ENCODE results near the gene PCBP3. TPM values are rescaled to one million over a fixed set of nuclear protein-coding genes. Genes with fewer than 3 reads are reported as not detected.

PCBP3 gene
- total and polyA plus RNA-seq, 2 of the 8 experiments (the other 6 are each of a cell fraction or from before 2014, with no cell fraction given): 3.5 to 6.3 TPM

DNA sequence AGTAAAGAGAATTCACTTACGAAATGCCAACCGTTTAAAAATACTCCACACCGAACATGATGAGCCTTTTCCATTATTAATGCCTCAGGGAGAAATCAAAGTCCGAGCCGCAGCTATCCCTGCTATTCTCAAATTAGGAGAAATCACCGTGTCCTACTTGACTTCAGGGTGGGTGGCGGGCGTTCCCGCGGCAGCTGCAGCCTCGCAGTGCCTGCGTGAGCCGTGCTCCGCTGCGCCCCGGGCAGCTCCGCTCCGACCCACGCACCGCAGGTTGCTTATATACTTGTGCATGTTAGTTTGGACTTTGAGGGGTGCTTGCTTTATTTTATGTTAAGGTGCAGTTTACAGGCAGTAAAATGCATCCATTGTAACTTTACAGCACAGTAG, 35.6 kb upstream of the PCBP3 start:
- Histone ChIP-seq H2BK15ac (ENCODE audit: low read length) (no peak overlapping the region), H3K79me1 (ENCODE audit: low read depth, low read length) (no peaks in the 10 kb centered on the region), H3K4me1 (replicated peaks in 1 of 4; ENCODE audit: control insufficient read depth in 3 of 4, insufficient read depth in 4 of 4, low read length in 3 of 4) (no peaks in the 10 kb centered on the region), H4K8ac (ENCODE audit: extremely low read depth, insufficient read depth, low read length) (no peak overlapping the region), H4K91ac (replicated peaks; ENCODE audit: insufficient read length, low read length) (no peak overlapping the region), H3K14ac (ENCODE audit: insufficient read length) (no peak overlapping the region), H3K4me2 (ENCODE audit: insufficient read depth in 1 of 2, low read depth in 2 of 2, low read length in 2 of 2) (no peak overlapping the region), H3K79me2 (ENCODE audit: control insufficient read depth in 1 of 2, insufficient read depth in 2 of 2, low read length in 2 of 2) (no peaks in the 10 kb centered on the region), H3K23me2 (ENCODE audit: low read depth, low read length) (no peaks in the 10 kb centered on the region), H3K9me3 (ENCODE audit: insufficient read depth in 2 of 2, low read depth in 1 of 2, low read length in 1 of 2) (no peaks in the 10 kb centered on the region; a peak in 1 of 4 replicates), H3K36me3 (ENCODE audit: control insufficient read depth in 2 of 4, insufficient read depth in 4 of 4, low read length in 3 of 4) (no peaks in the 10 kb centered on the region), H2BK12ac (ENCODE audit: low read depth, low read length) (no peak overlapping the region), H3K4me3 (ENCODE audit: extremely low read depth in 1 of 4, insufficient read depth in 2 of 4, low read depth in 3 of 4, low read length in 4 of 4) (no peak overlapping the region), H2BK120ac (replicated peaks; ENCODE audit: low read depth, low read length) (no peak overlapping the region), H3K27ac (ENCODE audit: low read depth, low read length) (no peak overlapping the region), H4K5ac (ENCODE audit: insufficient read length, low read depth, low read length) (no peak overlapping the region), H3K56ac (replicated peaks; ENCODE audit: insufficient read length, low read depth, low read length) (no peak overlapping the region), H2BK20ac (ENCODE audit: low read length) (no peak overlapping the region), H2AK5ac (ENCODE audit: low read depth, low read length) (no peak overlapping the region), H3K27me3 (replicated peaks in 1 of 4; ENCODE audit: control insufficient read depth in 3 of 4, extremely low read depth in 1 of 4, insufficient read depth in 3 of 4, low read length in 3 of 4) (no peaks in the 10 kb centered on the region; a peak in 1 of 7 replicates), H2BK5ac (ENCODE audit: low read depth, low read length) (no peak overlapping the region), H3K23ac (ENCODE audit: insufficient read length) (no peak overlapping the region), H4K20me1 (replicated peaks in 1 of 2; ENCODE audit: control insufficient read depth in 1 of 2, insufficient read depth in 2 of 2, low read length in 2 of 2) (peaks cover 0 to 3% of the 10 kb centered on the region in 2 experiments), H3K9ac (replicated peaks in 1 of 4; ENCODE audit: extremely low read depth in 1 of 4, low read depth in 3 of 4, low read length in 3 of 4) (no peak overlapping the region), H3K18ac (ENCODE audit: extremely low read depth, low read length) (no peak overlapping the region), H2AFZ (ENCODE audit: low read length) (no peak overlapping the region), H3K4ac (replicated peaks; ENCODE audit: insufficient read length, low read depth, low read length) (no peak overlapping the region)
- DNase-seq (ENCODE audit: low read depth in 1 of 2, low spot score in 2 of 2) (no peak), FAIRE-seq (no peak)
- ChIA-PET POLR2A (ENCODE audit: partially characterized antibody) (no interaction called here), CTCF (ENCODE audit: partially characterized antibody) (interaction anchor here (0.5 to 1.1 kb wide), 3 partner anchors 11 to 1577 kb away, joined by 3 read pairs; no protein-coding TSS in a partner anchor)
- 93% methylated on average over 20 of the region's 20 CpGs; no CpG with 5 or more reads in 1 of the 2 experiments for whole genome bisulfite sequencing, 2 experiments (ENCODE audit: extremely low coverage in 1 of 2, insufficient coverage in 1 of 2, insufficient read length in 1 of 2, insufficient replicate concordance in 2 of 2, low coverage in 1 of 2, low lambda C conversion rate in 2 of 2, missing lambda C conversion rate in 1 of 2)
- TF ChIP-seq, protein P1, sequence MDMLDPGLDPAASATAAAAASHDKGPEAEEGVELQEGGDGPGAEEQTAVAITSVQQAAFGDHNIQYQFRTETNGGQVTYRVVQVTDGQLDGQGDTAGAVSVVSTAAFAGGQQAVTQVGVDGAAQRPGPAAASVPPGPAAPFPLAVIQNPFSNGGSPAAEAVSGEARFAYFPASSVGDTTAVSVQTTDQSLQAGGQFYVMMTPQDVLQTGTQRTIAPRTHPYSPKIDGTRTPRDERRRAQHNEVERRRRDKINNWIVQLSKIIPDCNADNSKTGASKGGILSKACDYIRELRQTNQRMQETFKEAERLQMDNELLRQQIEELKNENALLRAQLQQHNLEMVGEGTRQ (IDR thresholded peaks at IDR 0.05; ENCODE audit: low read length): no peak
- no peak for TF ChIP-seq HDAC2 (IDR thresholded peaks at IDR 0.05; ENCODE audit: borderline replicate concordance in 1 of 2, low read depth in 2 of 2, low read length in 2 of 2)
- no peak for TF ChIP-seq E2F6 (IDR thresholded peaks at IDR 0.05)
- no peak for TF ChIP-seq CTBP2 (IDR thresholded peaks at IDR 0.05; ENCODE audit: borderline replicate concordance, insufficient read depth, insufficient read length, low read length)
- no peak for TF ChIP-seq RXRA (IDR thresholded peaks at IDR 0.05; ENCODE audit: insufficient read depth, low read depth, low read length)
- no peak for TF ChIP-seq HDAC6 (IDR thresholded peaks at IDR 0.05; ENCODE audit: low read depth, low read length)
- TF ChIP-seq ASH2L (IDR thresholded peaks at IDR 0.05; ENCODE audit: low read length): no peak
- TF ChIP-seq RFX5 (IDR thresholded peaks at IDR 0.05; ENCODE audit: borderline replicate concordance, low read depth, low read length): no peak
- TF ChIP-seq SP1 (IDR thresholded peaks at IDR 0.05; ENCODE audit: low read depth, low read length): no peak
- no peak for TF ChIP-seq ATF2 (IDR thresholded peaks at IDR 0.05; ENCODE audit: low read length)
